ENCODE results near the gene TVP23C.
A peak's percentile ranks its signal among the peaks of the same experiment; 100 is the strongest.
"Not testable (repeated sequence)": the region's sequence is repeated elsewhere in the genome, so short reads cannot be mapped to it uniquely, and the experiment has no call there.

The TVP23C gene

DNA sequence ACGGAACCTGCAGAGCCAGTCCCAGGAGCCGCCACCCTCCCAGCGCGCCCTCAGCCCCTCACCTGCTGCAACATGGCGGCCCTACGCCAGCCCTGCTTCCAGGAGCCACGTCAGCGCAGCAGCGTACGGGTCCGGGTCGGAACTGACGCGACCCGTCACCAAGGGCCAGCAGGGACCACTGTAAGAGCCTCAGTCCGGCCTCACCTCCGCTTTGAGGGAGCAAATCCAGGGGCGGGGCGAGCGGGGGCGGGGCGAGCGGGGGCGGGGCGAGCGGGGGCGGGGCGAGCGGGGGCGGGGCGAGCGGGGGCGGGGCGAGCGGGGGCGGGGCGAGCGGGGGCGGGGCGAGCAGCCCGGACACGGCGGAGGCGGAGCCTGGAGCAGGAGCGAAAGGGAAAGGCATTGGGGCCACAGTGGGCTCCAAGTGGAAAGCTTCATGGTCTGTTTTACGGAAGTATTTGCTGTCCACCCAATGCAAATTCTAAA is at the start of gene TVP23C:
TSS of gene TVP23C (minus strand) at position 109 of the 483 bp plus-strand sequence. CDS start at position 74, 35 bp downstream.
- DNase-seq, result peak; percentile 57

DNA sequence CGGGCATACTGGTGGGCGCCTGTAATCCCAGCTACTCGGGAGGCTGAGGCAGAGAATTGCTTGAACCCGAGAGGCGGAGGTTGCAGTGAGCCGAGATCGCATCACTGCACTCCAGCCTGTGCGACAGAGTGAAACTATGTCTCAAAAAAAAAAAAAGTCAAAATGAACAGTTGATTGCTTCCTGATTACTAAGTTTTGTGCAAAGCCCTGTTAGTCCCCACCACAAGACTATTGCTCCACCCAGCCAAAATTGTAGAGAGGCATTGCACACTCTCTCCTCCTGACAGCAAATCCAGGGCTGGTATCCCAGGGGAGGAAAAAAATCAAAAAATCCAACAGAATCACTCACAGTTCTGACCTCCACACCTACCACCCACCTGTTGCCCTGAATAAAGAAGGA is 29.7 kb upstream of the TVP23C start:
- not testable (repeated sequence) for DNase-seq

DNA sequence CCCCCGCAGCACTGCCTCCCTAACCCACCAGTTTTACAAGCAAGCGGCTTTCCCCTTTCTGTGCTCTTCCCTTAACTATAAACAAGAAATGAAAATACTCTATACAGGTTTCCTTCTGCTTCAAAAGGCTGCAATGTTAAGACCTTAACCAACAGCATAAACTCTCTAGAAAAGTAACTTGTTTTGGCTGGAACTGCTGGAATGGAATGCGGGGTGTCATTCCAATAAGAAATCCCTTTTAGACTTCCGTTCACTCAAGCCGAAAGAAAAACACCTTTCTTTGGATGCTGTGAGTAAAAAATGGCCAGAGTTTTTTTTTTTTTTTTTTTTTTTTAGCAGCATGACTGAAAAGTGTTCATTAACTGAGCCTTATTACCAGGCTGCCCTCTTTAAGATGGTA is 28.7 kb upstream of the TVP23C start:
- DNase-seq, result not testable (repeated sequence)

DNA sequence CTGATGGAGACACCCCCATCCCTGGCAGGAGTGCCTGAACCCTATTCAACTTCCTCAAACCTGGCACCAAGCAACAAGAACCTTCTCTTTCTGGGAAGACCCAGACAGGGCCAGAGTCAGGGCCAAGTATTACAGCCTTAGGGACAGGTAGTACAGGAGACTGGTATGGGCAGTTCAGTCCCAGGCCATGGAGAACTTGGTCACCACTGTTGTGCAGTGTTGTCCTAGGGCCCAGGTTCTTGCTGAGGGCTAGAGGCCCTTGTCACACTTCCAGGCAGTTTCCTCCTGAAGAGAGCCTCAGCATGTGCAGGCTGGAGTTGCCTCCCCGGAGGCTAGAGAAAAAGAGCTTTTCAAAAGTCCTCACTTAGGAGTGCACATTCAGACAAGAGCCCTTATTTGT is 27.6 kb upstream of the TVP23C start:
- DNase-seq, result not testable (repeated sequence)

DNA sequence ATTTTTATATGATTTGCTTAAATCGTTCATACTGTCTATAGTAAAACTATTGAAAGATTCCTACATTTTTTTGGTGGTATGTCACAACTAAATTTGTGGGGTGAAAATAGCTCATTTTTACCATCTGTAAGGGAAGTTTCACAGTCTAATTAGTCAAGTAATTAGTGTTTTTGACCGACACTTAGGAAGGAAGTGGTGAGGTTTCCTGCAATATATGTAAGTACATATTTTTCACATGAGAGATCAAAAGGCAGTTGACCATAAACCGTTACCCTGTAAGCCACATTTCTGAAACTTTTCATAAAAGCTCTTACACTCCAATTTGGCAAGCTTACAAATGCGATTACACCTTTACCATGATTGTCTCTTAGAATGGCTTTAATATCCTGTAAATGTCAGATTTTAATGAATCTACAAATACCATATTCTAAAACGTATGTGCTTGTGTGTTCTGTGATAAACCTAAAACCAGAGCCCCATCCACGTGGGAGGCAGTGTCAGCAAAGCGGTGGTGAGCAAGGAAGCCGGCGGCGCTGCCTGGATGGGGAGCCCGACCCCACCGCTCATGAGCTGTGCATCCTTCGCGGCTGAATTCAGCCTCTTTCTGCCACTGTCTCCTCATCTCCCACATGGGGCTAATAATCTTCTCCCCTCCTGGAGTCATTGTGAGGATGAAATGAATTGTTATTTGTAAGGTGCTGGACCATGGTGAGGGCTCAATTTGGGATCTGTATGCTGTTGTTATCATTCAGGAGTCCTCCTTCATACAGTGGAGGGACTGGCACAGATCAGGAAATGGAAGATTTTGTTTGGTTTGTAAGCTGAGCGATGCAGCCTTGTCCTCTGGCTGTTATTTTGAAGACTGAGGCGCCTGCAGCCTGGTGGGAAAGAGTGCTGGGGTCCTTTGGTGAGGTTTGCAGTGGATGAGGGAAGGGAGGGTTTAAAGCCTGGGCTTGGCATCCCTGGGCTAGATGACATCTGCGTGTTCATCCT is 26.6 kb upstream of the TVP23C start:
- DNase-seq, result not testable (repeated sequence)

DNA sequence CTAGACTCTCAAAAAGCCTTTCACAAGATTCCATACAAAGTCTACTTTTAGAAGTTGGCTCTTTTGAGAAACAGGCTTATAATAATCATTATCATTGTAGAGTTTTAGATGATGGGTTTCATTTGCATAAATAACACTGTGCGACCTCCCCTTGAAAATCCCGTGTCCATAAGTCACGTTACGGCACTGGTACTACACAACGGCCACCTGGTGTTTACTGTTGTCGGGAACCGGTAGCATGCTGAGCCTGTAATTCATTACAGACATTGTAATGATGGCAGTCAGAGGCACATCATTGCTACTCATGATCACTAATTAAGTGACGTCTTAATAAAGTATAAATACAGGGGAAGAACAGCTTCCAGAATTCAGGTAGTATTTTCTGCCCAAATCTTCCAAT is 24.7 kb upstream of the TVP23C start:
- DNase-seq, result not testable (repeated sequence)

DNA sequence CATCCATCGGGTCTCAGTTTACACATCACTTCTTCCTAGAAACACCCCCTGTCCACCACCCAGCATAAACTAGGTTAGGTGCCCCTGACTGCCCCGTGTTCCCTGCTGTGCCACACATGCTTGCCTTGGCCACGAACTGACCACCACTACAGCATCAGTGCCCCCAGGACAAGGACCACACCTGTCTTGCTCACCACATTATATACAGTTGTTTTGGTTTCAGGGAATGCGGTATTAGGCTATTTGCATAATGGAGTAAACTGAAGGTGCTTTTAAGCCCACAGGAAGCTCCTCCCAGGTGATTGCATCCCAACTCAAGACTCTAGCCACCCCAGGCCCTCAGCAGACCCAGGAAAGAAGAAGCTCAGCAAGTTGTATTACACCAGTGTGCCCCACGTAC is 20.0 kb upstream of the TVP23C start:
- not testable (repeated sequence) for DNase-seq

DNA sequence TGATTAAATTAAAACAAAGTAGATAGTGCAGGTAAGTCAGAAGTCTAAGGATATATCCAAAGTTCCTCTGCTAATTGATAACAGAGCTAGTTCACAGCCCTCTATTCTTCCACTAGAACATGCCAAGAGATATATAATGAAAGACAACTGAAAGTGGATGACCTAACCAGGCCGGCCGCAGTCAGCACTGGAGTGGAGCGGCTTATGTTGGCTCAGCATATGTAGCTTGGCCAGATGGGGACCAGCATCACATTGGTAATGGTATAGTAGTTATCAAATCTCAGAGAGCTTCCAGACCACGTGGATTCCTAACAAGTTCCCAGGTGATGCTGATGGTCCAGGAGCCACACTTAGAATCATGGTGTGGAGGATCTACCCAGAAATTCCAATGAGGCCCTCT is 18.2 kb upstream of the TVP23C start:
- not testable (repeated sequence) for DNase-seq

DNA sequence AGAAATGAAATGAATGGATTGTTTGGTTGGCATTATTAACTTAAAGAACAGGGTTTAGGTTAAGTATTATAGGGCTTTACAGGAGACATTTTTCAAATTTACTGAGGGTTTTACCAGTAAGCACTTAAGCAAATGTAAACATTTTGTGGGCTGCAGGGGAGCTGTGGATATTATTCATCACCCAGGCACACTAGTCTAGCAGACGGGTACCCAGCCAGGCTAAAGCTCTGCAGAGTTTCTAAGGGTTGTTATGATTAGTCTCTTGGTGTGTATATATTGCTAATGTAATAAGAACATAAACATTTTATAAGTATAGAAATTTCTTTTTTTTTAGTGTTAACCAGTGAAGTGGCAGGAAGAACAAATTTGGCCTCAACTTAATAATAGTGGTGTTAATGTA is 13.6 kb upstream of the TVP23C start:
- DNase-seq, result not testable (repeated sequence)

DNA sequence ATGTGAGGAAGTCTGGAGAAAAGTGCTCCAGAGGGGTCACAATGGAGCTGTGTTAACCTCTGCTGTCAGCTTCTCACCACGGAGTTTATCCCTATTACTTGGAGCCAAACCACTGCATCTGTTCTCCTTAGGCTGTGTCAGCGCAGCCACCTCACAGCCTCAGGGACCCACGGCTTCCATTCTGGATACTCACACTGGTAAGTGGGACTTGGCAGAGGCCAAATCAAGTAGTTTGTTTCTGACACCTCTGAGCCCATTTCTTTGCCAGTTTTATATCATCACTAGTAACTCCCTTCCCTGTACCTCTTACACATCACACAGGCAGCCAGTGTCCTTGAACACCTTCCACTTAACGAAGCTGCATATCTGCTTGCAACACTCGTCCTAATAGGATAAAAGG is 11.4 kb upstream of the TVP23C start:
- not testable (repeated sequence) for DNase-seq

DNA sequence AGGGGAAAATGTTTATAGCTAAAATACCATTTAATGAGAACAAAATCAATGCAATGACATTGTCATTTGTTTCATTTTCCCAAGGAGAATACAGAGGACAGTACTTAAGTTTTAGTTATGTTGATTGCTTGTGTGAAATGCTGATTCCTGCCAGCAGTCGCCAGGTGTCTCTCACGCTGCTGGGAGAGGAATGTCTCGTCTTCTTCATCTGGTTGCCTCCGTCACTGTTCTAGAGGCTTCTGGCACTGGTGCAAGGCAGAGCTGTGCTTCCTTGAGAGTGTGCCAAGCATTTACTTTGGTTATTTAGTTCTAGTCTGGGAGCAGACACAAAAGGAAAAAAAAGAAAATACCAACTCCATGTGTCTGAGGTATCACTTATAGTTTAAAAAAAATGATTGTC is 10.6 kb upstream of the TVP23C start:
- not testable (repeated sequence) for DNase-seq

DNA sequence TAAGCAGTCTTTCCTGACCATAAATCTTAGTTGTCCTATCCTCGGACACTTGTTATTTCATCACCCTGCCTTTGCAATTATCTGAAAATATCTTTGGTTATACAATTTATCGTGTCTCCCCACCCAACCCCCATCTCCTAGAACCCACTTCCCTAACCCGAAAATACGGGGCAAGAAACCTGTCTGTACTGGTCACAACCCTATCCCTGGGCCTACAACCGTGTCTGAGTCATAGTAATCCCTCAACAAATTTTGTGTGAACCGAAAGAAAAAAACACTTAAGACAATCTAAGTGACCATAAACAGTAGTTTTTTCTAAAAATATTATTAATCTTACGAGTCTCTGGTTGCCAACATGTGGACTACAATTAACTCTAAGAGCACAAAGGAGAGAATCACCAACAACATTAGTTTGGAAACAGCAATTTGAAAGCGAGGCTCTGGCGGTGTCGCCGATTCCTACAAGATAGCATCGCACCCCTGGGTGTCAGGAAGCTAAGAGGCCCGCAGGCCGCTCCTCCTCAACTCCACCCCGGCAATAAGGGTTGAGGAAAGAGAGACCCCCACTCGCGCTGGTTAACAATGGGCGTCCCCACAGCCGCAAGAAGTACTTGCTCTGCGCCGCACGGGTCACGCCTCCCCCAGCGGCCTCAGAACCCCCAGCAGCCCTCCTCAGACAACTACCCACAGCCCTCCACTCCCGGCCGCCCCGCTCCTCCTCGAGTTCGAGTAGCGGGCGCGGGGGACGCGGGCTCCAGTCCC is 489 bp downstream of the TVP23C start:
- DNase-seq, result not testable (repeated sequence)

DNA sequence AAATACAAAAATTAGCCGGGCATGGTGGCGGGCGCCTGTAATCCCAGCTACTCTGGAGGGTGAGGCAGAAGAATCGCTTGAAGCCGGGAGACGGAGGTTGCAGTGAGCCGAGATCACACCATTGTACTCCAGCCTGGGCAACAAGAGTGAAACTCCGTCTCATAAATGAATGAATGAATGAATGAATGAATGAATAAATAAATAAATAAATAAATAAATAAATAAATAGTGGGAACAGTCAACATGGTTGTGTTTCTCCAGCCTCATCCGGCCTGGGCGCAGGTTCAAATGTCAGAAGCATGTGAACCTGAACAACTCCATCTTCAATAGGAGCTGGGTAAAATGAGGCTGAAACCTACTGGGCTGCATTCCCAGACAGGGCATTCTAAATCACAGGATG is 1.8 kb downstream of the TVP23C start:
- DNase-seq, result not testable (repeated sequence)

DNA sequence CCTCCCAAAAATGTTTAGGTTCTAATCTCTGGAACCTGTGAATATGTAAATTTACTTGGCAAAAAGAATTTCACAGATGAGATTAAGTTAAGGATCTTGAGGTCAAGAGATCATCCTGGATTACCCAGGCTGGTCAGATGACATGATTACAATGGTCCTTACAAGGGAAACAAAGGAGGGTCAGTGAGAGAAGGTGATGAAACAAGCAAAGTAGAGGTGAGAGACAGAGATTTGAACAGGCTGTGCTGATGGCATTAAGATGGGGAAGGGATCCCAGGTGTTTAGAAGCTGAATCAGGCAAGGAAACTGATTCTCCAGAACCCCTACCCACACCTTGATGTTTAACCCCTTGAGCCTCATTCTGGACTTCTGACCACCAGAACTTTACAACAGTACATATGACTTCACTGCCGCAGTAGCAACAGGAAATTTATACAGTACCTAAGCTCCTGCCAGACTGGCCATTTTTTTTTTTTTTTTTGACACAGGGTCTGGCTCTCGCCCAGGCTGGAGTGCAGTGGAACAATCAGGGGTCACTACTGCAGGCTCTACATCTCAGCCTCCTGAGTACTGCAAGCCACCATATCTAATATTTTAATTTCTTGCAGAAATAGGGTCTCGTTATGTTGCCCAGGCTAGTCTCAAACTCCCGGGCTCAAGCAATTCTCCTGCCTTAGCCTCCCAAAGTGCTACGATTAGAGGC is 4.7 kb downstream of the TVP23C start:
- DNase-seq, result not testable (repeated sequence)

DNA sequence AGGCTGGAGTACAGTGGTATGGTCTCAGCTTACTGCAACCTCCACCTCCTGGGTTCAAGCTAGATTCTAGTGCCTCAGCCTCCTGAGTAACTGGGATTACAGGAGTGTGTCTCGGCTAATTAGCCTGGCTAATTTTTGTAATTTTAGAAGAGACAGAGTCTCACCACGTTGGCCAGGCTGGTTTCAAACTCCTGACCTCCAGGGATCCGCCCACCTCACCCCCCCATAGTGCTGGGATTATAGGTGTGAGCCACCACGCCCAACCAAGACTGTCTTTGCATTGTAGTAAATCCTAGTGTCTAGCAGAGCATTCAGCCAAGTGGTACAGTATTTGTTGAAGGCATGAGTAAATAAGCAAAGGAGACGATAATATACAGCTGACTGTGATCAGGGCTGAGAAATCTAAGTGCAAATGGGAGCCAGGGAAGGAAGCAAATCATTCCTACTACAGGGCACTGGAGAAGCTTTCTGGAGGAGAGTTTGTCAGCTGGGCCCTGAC is 5.9 kb downstream of the TVP23C start:
- DNase-seq, result not testable (repeated sequence)

DNA sequence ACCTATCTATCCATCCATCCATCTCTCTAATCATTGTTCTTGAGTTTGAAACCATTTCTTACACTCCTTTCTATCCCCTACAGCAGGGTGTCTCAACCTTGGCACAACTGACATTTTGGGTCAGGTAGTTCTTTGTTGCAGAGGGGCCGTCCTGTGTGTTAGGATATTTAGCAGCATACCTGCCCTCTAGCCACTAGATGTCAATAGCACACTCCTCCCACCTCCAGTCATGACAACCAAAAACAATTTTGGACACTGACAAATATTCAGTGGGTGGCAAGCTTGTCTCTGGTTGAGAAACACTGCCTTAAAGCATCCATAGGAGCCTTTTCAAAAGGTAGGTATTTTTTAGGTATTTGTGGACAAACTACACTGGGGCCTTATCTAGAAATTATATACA is 10.4 kb downstream of the TVP23C start:
- DNase-seq, result not testable (repeated sequence)

DNA sequence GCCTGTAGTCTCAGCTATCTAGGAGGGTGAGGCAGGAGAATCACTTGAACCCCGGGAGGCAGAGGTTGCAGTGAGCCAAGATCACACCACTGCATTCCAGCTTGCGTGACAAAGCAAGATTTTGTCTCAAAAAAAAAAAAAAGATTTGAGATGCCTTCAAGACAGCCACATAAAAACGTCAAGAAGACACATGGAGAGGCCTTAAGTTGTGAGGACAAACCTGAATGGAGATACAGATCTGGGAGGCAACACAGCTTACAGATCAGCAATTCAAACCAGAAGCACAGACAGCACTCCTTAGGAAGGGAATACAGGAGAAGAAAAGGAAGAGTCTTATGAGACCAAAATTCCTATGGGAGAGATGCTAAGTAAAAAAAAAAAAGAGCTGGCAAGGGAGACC is 13.7 kb downstream of the TVP23C start:
- not testable (repeated sequence) for DNase-seq

DNA sequence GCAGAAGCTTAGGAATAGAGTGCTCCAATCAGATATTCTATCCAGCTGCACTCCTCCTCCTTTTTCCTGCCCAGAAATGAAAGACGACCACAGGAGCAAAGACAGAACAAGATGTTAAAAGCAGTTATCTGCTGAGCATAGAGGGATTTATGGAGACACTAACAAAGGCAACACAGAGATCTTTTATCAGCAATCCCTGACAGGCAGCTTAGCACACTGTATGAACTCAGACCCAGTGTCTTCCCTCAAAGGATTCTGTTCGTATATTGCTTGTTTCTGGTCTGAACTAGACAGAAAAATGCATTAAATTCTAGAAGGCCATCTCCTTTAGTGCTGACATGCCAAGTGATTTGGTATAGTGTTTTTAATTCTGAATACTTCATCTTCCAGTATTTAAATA is 16.7 kb downstream of the TVP23C start:
- DNase-seq, result not testable (repeated sequence)

DNA sequence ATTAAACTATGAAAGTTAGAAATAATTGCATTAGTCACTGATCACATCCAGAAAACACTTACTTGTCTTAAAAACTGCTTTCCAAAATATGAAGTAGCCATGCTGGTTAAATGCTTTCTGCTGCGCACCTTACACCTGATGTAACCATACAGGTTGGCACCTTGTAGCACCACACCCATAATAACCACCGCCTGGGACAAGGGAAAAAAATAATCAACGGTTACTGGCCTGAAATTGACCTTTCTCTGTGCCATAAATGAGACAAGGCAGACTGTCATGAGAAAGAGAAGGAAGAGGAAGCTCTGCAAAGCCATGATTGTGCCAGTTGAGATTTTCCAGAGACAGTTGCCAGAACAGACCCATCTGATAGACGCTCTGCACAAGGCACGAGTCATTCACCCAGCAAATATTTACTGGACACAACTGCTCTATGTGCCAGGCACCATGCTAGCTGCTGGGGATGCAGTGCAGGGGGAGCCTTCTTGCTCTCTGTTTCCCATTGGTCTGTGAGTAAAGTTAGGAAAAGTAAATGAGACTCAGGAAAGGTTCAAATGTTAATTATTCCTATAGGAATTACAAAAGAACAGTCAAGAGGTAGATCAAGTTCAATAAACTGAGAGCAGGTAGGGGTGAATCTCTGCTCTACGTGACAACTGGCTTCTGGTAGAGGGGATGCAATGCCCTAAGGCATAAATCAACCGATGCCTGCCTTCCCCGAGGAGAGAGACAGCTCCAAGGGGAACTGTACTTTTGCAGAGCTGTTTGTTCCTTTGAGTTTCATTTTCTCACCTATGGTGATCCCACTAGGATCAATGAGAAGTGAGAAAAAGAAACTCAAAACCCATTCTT is 22.7 kb downstream of the TVP23C start:
- not testable (repeated sequence) for DNase-seq

DNA sequence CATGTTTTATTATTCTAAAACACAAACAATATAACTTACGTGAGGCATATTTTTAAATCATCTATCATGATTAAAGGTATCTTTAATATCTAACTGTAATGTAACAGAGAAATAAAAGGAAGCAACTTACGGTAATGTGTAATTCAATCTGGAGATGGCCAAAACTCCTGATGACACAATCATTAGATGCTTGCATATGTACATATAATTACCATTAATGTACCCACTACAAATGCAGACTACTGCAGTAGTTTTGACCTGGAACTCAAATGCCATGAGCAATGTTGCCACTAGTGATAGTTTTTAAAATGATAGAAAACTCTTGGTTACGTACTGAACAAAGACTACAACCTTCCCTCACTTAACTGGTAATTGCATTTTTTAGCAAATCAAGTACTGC is 30.2 kb downstream of the TVP23C start:
- DNase-seq, result not testable (repeated sequence)

Data from activated CD4-positive, alpha-beta T cell treated with anti-CD3 and anti-CD28 coated beads, Interleukin-2, amount 50 U/mL, for 1 hour (primary cell).